ENCODE results near the gene TMEM35B. TPM values are rescaled to one million over a fixed set of nuclear protein-coding genes. Genes with fewer than 3 reads are reported as not detected.

The TMEM35B gene
- total RNA-seq, result 7.8 and 8.4 TPM in 2 replicates

DNA sequence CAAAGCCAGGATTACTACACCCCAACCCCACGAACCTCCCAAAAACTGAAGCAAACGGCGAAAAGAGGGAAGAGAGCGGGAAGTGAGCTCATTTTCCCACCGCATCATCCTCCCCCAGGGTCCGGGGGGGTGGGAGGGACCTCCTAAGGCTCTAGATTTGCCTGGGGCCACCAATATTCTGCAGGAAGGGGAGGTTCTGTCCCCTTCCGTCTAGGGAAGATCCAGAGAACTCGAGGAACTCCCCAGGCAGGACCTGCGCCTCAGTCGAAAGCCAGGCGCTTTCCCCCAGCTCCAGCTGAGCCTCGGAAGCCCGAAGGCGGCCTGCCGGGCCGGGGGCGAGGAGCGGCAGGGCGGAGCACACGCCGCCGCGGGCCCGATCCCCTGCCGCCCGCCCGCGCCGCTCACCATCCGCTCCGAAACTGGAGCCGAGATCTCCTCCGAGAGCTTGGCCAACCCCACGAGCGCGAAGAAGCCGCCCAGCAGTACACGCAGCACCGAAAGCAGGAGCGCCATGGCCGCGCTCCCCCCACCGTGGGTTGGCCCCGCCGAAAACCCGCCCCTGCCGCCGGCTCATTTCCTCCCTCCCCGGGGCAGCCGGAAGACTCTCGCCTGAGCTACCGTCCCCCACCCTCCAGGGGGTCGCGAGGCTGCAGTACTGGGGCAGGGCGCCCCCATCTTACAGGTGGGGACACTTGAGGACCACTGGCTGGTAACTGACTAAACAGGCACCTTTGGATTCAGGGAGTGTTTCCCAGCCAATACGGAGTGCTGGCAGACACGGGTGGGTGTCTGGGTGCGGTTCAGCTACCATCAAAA lies at the start of gene TMEM35B:
TMEM35B (minus strand) TSS at position 555 of the 816 bp plus-strand sequence; CDS start at position 513, 42 bp downstream.
- DNase-seq (ENCODE audit: low read depth), result no peak
- Histone ChIP-seq H3K36me3 (ENCODE audit: control insufficient read depth, insufficient read depth, low read length) (peaks cover 5% of the 10 kb centered on the region), H3K27me3 (ENCODE audit: control insufficient read depth, insufficient read depth, low read length) (no peaks in the 10 kb centered on the region), H3K4me3 (ENCODE audit: low read depth, low read length) (peak within 1 kb of the TSS; percentile 79)
- no peak for FAIRE-seq
- TF ChIP-seq, protein P1, sequence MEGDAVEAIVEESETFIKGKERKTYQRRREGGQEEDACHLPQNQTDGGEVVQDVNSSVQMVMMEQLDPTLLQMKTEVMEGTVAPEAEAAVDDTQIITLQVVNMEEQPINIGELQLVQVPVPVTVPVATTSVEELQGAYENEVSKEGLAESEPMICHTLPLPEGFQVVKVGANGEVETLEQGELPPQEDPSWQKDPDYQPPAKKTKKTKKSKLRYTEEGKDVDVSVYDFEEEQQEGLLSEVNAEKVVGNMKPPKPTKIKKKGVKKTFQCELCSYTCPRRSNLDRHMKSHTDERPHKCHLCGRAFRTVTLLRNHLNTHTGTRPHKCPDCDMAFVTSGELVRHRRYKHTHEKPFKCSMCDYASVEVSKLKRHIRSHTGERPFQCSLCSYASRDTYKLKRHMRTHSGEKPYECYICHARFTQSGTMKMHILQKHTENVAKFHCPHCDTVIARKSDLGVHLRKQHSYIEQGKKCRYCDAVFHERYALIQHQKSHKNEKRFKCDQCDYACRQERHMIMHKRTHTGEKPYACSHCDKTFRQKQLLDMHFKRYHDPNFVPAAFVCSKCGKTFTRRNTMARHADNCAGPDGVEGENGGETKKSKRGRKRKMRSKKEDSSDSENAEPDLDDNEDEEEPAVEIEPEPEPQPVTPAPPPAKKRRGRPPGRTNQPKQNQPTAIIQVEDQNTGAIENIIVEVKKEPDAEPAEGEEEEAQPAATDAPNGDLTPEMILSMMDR (IDR thresholded peaks at IDR 0.05; ENCODE audit: insufficient read depth, low read length, severe bottlenecking), result no peak

DNA sequence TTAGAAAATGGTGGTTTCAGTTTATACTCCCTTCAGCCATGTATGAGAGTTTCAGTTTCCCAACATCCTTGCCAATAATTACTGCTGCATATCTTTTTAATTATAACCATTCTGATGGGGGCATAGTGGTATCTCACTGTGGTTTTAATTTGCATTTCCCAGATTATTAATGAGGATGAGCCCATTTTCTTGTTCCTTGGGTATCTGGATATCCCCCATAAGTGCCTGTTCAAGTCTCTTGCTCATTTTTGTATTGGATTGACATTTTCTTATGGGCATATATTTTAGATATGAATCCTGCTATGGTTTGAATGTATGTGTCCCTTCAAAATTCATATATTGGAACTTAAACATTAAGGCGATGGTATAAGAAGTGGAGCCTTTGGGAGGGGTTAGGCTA lies 48.2 kb upstream of the TMEM35B start:
- no peak overlapping the region for H3K4me3 ChIP-seq (ENCODE audit: low read depth, low read length)
- DNase-seq (ENCODE audit: low read depth) (no peak), FAIRE-seq (no peak)
- TF ChIP-seq, protein P1 (IDR thresholded peaks at IDR 0.05; ENCODE audit: insufficient read depth, low read length, severe bottlenecking), result no peak
- H3K36me3 ChIP-seq (ENCODE audit: control insufficient read depth, insufficient read depth, low read length), result no peaks in the 10 kb centered on the region
- no peaks in the 10 kb centered on the region for H3K27me3 ChIP-seq (ENCODE audit: control insufficient read depth, insufficient read depth, low read length)

DNA sequence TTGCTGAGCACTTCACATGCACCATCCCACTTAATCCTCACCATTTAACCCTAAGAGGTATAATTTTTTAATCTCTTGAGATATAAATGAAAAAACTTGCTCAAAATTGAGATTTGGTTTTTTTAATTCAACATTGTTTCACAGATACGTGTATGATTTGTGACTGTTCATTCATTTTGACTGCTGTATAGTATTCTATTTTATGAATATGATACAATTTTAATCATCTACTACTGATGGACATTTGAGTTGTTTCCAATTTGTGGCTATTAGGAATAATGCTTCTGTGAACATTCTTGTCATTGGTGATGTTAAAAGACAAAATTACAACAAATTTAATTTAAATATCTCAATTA lies 47.2 kb upstream of the TMEM35B start:
- TF ChIP-seq, protein P1 (IDR thresholded peaks at IDR 0.05; ENCODE audit: insufficient read depth, low read length, severe bottlenecking), result no peak
- DNase-seq (ENCODE audit: low read depth) (no peak), FAIRE-seq (no peak)

DNA sequence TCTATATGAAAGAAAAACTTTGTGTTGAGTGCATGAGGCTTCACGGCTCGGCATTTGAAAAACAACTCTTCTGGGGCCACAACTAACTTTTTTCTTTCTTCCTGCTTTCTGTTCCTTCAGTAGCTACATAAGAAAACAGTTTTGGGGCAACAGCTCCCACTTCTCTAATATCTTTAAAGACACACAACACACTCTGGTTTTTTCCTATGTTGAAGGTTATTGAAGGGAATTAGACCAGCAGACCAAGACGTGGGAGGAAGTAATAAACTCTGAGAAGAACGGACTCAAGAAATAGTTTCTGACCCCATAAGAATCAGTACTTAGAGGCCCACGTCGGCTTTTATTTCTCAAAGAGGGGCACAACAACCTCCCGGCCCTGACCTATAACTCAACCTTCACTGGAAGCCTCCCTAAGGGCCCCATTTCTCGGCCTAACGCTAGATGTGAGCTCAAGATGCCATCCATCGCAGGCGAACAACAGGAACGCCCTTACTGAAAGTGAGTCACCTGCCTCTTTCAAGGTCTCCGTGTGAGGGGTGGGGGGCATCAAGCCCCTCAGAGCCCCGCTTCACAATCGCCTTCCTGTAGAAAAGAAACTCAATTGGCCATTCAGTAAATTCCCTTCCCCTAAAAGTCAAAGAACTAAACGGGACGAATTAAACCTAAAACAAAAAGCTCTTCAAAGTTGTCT lies 45.8 kb upstream of the TMEM35B start:
- Histone ChIP-seq H3K27me3 (ENCODE audit: control insufficient read depth, insufficient read depth, low read length) (no peaks in the 10 kb centered on the region), H3K36me3 (ENCODE audit: control insufficient read depth, insufficient read depth, low read length) (peaks cover 1% of the 10 kb centered on the region), H3K4me3 (ENCODE audit: low read depth, low read length) (peak overlapping the region; percentile 56)
- peak; percentile 57 for DNase-seq (ENCODE audit: low read depth)
- no peak for FAIRE-seq
- TF ChIP-seq, protein P1 (IDR thresholded peaks at IDR 0.05; ENCODE audit: insufficient read depth, low read length, severe bottlenecking), result no peak

More for the DNA sequence above, 47.2 kb upstream of the TMEM35B start:
- peak overlapping the region; percentile 56 for H3K4me3 ChIP-seq (ENCODE audit: low read depth, low read length)
- H3K27me3 ChIP-seq (ENCODE audit: control insufficient read depth, insufficient read depth, low read length), result no peaks in the 10 kb centered on the region
- peaks cover 1% of the 10 kb centered on the region for H3K36me3 ChIP-seq (ENCODE audit: control insufficient read depth, insufficient read depth, low read length)

DNA sequence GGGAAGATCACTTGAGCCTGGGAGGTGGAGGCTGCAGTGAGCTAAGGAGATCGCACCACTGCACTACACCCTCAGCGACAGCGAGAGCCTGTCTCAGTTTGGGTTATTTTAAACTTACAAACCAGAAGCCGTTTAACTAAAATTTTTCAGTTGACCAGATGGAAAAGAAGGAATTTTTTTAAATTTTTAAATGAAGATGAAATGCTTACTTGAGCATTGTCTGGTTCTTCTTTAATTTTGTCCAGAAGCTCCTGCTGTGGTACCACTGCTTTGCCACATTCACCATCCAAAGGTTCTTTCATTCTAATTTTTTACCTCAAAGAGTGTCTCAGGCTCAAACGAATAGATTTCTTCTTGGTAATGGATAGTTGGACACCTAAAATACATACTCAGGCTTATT lies 45.2 kb upstream of the TMEM35B start:
- TF ChIP-seq, protein P1 (IDR thresholded peaks at IDR 0.05; ENCODE audit: insufficient read depth, low read length, severe bottlenecking), result no peak
- peaks cover 1% of the 10 kb centered on the region for H3K36me3 ChIP-seq (ENCODE audit: control insufficient read depth, insufficient read depth, low read length)
- no peaks in the 10 kb centered on the region for H3K27me3 ChIP-seq (ENCODE audit: control insufficient read depth, insufficient read depth, low read length)
- no peak for FAIRE-seq
- DNase-seq (ENCODE audit: low read depth), result no peak
- H3K4me3 ChIP-seq (ENCODE audit: low read depth, low read length), result peak overlapping the region; percentile 56
